Measurements from ENCODE around the gene MAML2. TPM values are rescaled to one million over a fixed set of nuclear protein-coding genes. Genes with fewer than 3 reads are reported as not detected.

MAML2 gene
- 2.1 to 3.8 TPM (median 3.4 TPM) in 5 replicates for total RNA-seq (2022; extraction: Qiagen RNA extraction; ENCODE audit: low read depth)

DNA sequence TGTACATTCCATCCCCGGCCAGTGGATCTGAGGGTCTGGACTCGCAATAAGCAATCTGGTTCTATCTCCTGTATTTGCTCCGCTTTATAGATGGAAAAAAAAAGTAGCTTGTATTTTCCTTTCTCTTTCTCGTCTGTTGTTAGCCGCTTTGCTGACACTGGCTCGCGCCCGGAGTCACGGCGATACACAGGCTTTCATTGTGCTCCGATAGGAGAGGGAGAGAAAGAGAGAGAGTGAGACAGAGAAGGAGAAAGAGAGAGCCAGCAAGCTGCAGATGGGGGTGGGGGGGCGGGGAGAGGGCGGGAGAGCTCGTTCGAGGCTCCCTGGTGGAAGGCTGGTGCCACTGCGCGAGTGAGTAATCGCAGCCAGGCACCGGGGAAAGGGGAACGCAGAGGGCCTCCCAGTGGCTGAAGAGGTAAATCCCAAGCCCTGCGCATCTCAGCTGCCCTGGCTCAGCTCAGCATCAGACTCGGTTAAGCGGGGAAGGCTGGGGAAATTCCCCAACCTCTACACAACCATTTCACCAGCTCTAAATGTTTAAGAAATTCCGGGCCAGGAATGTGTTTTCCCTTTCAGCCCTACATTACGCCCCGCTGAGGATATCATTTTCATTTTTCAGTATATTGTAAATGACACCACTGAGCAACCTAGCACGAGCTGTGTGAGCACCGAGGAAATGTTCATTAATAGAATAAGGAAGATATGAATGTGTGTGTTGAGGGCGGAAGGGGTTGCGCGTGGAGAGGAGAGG lies at the start of gene MAML2:
TSS of gene MAML2 (minus strand) at position 235 of the 751 bp plus-strand sequence. CDS start 1,300 bp downstream, outside the sequence.

DNA sequence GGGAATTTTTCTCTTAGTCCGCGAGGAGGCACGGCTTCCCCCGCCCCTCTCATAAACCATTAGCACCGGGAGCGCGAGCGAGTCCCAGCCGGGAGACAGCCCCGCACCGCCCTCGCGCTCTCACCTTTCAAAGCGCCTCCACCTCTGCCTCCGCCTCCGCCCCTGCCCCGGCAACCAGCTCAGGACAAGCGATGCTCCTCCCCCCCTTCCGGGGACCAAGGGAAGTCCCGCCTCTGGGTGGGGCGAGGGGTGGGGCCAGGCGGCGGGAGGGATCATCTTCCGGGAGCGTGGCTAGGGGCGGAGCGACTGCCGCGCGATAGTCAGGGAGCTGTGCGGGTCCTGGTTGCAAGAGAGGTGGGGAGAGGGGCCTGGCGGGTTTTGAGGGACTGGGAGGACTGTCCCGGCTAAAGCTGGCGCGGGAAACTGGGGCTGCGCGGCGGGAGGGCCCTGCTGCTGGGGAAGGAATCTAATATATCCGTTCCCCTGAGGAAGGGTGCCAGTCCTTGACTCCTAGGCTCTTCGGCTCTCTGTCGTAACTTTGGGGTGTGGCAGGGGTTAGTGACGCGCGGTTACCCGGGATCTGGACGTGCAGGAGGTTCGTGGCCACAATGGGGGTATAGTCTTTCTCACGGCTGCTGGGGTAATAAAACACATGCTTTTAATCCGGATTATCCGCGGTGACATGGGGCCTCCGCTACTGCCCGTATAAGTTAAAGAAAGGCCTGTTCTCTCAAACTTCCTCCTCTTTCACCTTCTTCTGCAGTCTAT lies 46.9 kb upstream of the MAML2 start, which contains the start of the genes CCDC82 and JRKL:
TSS of gene CCDC82 (minus strand) at position 193 of the 768 bp plus-strand sequence. CDS start 5,165 bp downstream, outside the sequence.
TSS of gene JRKL (plus strand) at position 294 of the 768 bp plus-strand sequence. CDS start 637 bp downstream, outside the sequence.

Other genes starting within 250 kb of the MAML2 start
- gene CCDC82, start 46.7 kb upstream of the MAML2 start, total RNA-seq (2022; extraction: Qiagen RNA extraction; ENCODE audit: low read depth): 15.1 to 24.0 TPM (median 19.2 TPM) in 5 replicates
- gene JRKL, start 46.8 kb upstream of the MAML2 start, total RNA-seq (2022; extraction: Qiagen RNA extraction; ENCODE audit: low read depth): 3.8 to 7.3 TPM (median 6.0 TPM) in 5 replicates